SK-N-SH (cell line): Measurements from ENCODE around the gene DCAF11. TPM values are rescaled to one million over a fixed set of nuclear protein-coding genes. Genes with fewer than 3 reads are reported as not detected.

Source experiments
- CTCF ChIA-PET: fragments of 300-600, 350-600 bp; formaldehyde crosslinking; extraction: SDS; loops from one replicate; lab custom pipeline; 2021; lab: Yijun Ruan, JAX
- POLR2A ChIA-PET: fragments of 350-600 bp; sonication (Branson Sonifier 250); formaldehyde crosslinking; extraction: SDS; loops from one replicate; lab custom pipeline; 2020; ENCODE audit warnings: antibody characterized with exemption, inconsistent platforms; lab: Yijun Ruan, JAX
- DNase-seq: peaks from one replicate; pipeline ENCODE4 v3.0.0; 2012
- H2AFZ ChIP-seq: fragments of 200-600 bp; sonication (generic); 2 replicates; pipeline ENCODE4 v1.8.1; 2016; ENCODE audit warnings: antibody characterized with exemption, mild to moderate bottlenecking, low read depth
- H3F3A ChIP-seq: fragments of 200-600 bp; sonication (generic); replicated peaks from 2 replicates; pipeline ENCODE3; 2016; ENCODE audit warnings: antibody characterized with exemption, mild to moderate bottlenecking; ENCODE audit not compliant: insufficient read depth
- H3K27ac ChIP-seq, 2 experiments: fragments of 200-500 bp in 1 of 2; fragments of 200-600 bp in 1 of 2; sonication (Bioruptor generic) in 1 of 2; sonication (generic), shearing (Covaris generic) in 1 of 2; 2 replicates each; pipeline versions ENCODE4 v1.5.1 to v1.6.1; 2014 to 2016; ENCODE audit warnings: low read depth in 2 of 2, inconsistent platforms in 1 of 2, low read length in 1 of 2, mild to moderate bottlenecking in 1 of 2, mixed read lengths in 1 of 2
- H3K27me3 ChIP-seq: fragments of 200-600 bp; sonication (generic), shearing (Covaris generic); 2 replicates; pipeline ENCODE4 v1.6.1; 2016; ENCODE audit warnings: mixed run types; ENCODE audit not compliant: insufficient read depth
- H3K36me3 ChIP-seq, 2 experiments: fragments of 200-500 bp in 1 of 2; fragments of 200-600 bp in 1 of 2; sonication (Bioruptor generic) in 1 of 2; sonication (generic) in 1 of 2; replicated peaks in 1 of 2; 2 replicates each; pipeline versions ENCODE3 to v1.5.1; 2014 to 2016; ENCODE audit warnings: low read length in 1 of 2, mild to moderate bottlenecking in 1 of 2; ENCODE audit not compliant: insufficient read depth in 2 of 2, control insufficient read depth in 1 of 2
- H3K4me1 ChIP-seq, 2 experiments: fragments of 200-500 bp in 1 of 2; fragments of 200-600 bp in 1 of 2; sonication (Bioruptor generic) in 1 of 2; sonication (generic), shearing (Covaris generic) in 1 of 2; 2 replicates each; pipeline versions ENCODE4 v1.5.1 to v1.6.1; 2014 to 2016; ENCODE audit warnings: low read depth in 1 of 2, low read length in 1 of 2, mixed run types in 1 of 2; ENCODE audit not compliant: insufficient read depth in 2 of 2, control insufficient read depth in 1 of 2
- H3K4me2 ChIP-seq: fragments of 200-600 bp; sonication (generic), shearing (Covaris generic); 2 replicates; pipeline ENCODE4 v1.6.1; 2017; ENCODE audit warnings: mixed run types
- H3K4me3 ChIP-seq, 2 experiments: fragments of 200-500 bp in 1 of 2; fragments of 200-600 bp in 1 of 2; sonication (Bioruptor generic) in 1 of 2; sonication (generic), shearing (Covaris generic) in 1 of 2; 2 replicates each; pipeline versions ENCODE4 v1.5.1 to v1.8.1; 2014 to 2016; ENCODE audit warnings: low read depth in 2 of 2, inconsistent platforms in 1 of 2, low read length in 1 of 2, mild to moderate bottlenecking in 1 of 2, mixed read lengths in 1 of 2, moderate library complexity in 1 of 2
- H3K79me2 ChIP-seq: fragments of 200-600 bp; sonication (generic); 2 replicates; pipeline ENCODE4 v1.8.1; 2017; ENCODE audit warnings: mild to moderate bottlenecking; ENCODE audit not compliant: insufficient read depth
- H3K9ac ChIP-seq: fragments of 200-600 bp; sonication (generic); 2 replicates; pipeline ENCODE4 v1.6.1; 2017; ENCODE audit warnings: mixed run types
- H3K9me2 ChIP-seq: fragments of 200-600 bp; sonication (generic); 2 replicates; pipeline ENCODE4 v1.6.1; 2017; ENCODE audit warnings: mixed run types
- H3K9me3 ChIP-seq: fragments of 200-600 bp; sonication (generic); 2 replicates; pipeline ENCODE4 v1.6.1; 2017; ENCODE audit warnings: mixed run types, mild to moderate bottlenecking, moderate library complexity
- H4K20me1 ChIP-seq: fragments of 200-600 bp; sonication (generic); 2 replicates; pipeline ENCODE4 v1.6.1; 2017; ENCODE audit warnings: mild to moderate bottlenecking, mixed run types; ENCODE audit not compliant: insufficient read depth
- CHD2 ChIP-seq: fragments of 150-350 bp; IDR thresholded peaks from 2 replicates; pipeline ENCODE4 v1.6.1; 2018; ENCODE audit warnings: low read length; ENCODE audit not compliant: partially characterized antibody
- FOXJ3 ChIP-seq: sonication (generic); formaldehyde crosslinking; IDR thresholded peaks from 2 replicates; pipeline ENCODE4 v1.5.1; 2020; ENCODE audit warnings: mild to moderate bottlenecking, missing genetic modification reagents
- FOXM1 ChIP-seq: IDR thresholded peaks from 2 replicates; pipeline ENCODE4 v1.4.0; 2012; ENCODE audit warnings: low read depth, mild to moderate bottlenecking
- GABPA ChIP-seq: IDR thresholded peaks from 2 replicates; pipeline ENCODE4 v1.4.0; 2012; ENCODE audit warnings: low read depth, mild to moderate bottlenecking
- MXI1 ChIP-seq: IDR thresholded peaks from 2 replicates; pipeline ENCODE4 v1.6.1; 2012; ENCODE audit warnings: mild to moderate bottlenecking, low read depth, low read length, improper control_type of control experiment
- NFIC ChIP-seq: IDR thresholded peaks from 2 replicates; pipeline ENCODE4 v1.4.0; 2012; ENCODE audit warnings: borderline replicate concordance
- NRF1 ChIP-seq: IDR thresholded peaks from 2 replicates; pipeline ENCODE4 v1.6.1; 2012; ENCODE audit warnings: low read depth, mild to moderate bottlenecking, low read length
- RFX5 ChIP-seq: IDR thresholded peaks from 2 replicates; pipeline ENCODE4 v1.6.1; 2012; ENCODE audit warnings: mild to moderate bottlenecking, improper control_type of control experiment, low read length
- RXRA ChIP-seq: IDR thresholded peaks from 2 replicates; pipeline ENCODE4 v1.4.0; 2012; ENCODE audit warnings: low read depth, mild to moderate bottlenecking, borderline replicate concordance
- TAF1 ChIP-seq: IDR thresholded peaks from 2 replicates; pipeline ENCODE4 v1.6.1; 2012; ENCODE audit warnings: low read depth, mild to moderate bottlenecking, low read length, moderate library complexity, borderline replicate concordance
- TCF12 ChIP-seq: IDR thresholded peaks from 2 replicates; pipeline ENCODE4 v1.4.0; 2012
- TEAD4 ChIP-seq: IDR thresholded peaks from 2 replicates; pipeline ENCODE4 v1.4.0; 2012; ENCODE audit warnings: mild to moderate bottlenecking, borderline replicate concordance; ENCODE audit not compliant: insufficient read depth
- YY1 ChIP-seq: IDR thresholded peaks from 2 replicates; pipeline ENCODE4 v1.4.0; 2012; ENCODE audit warnings: low read depth, mild to moderate bottlenecking
- WGBS: methylation state at CpG from one replicate; pipeline ENCODE4 v1.1.6; 2017; ENCODE audit warnings: low lambda C conversion rate; 5-methylcytosine and 5-hydroxymethylcytosine counted together
- polyA plus RNA-seq, 3 experiments: library from polyadenylated mRNA; depleted of rRNA; stranded (reverse); fragments of >200 nt; gene quantifications; 2 replicates each; pipeline ENCODE4 v1.2.3, GENCODE V29; 2012
- TF ChIP-seq, protein P1 (sequence below): fragments of 200-600 bp; sonication (generic); IDR thresholded peaks from 2 replicates; pipeline ENCODE4 v1.6.1; 2017; ENCODE audit warnings: antibody characterized with exemption, mild to moderate bottlenecking, moderate library complexity
- TF ChIP-seq, protein P2 (sequence below): IDR thresholded peaks from 2 replicates; pipeline ENCODE4; 2012
- TF ChIP-seq, protein P3 (sequence below): IDR thresholded peaks from 2 replicates; pipeline ENCODE4 v1.4.0; 2012; ENCODE audit warnings: low read depth, borderline replicate concordance
- TF ChIP-seq, protein P4 (sequence below): fragments of 150-350 bp; IDR thresholded peaks from 2 replicates; pipeline ENCODE4 v1.6.1; 2017; ENCODE audit warnings: antibody characterized with exemption, low read length, low read depth, borderline replicate concordance

DCAF11 gene
- polyA plus RNA-seq, 1 of the 3 experiments (the other 2 are of a cell fraction): 34.6 TPM

DNA sequence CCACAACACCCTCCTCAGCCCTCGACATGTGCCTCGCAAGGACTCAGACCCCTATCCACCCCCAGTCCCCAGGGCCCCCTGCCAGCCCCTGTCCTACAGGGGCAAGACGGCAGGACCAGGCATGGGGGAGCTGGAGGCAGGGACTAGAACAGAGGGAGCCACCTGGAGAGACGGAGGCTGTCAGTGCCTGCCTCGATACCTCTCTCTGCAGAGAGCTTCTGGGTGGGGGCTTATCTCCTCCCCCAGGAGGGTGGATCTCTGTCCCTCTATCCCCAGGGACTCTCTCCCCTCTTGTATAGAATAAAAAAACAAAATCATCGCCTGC lies 45.2 kb upstream of the DCAF11 start (continued):
- TF ChIP-seq, protein P1, sequence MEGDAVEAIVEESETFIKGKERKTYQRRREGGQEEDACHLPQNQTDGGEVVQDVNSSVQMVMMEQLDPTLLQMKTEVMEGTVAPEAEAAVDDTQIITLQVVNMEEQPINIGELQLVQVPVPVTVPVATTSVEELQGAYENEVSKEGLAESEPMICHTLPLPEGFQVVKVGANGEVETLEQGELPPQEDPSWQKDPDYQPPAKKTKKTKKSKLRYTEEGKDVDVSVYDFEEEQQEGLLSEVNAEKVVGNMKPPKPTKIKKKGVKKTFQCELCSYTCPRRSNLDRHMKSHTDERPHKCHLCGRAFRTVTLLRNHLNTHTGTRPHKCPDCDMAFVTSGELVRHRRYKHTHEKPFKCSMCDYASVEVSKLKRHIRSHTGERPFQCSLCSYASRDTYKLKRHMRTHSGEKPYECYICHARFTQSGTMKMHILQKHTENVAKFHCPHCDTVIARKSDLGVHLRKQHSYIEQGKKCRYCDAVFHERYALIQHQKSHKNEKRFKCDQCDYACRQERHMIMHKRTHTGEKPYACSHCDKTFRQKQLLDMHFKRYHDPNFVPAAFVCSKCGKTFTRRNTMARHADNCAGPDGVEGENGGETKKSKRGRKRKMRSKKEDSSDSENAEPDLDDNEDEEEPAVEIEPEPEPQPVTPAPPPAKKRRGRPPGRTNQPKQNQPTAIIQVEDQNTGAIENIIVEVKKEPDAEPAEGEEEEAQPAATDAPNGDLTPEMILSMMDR: no peak

DNA sequence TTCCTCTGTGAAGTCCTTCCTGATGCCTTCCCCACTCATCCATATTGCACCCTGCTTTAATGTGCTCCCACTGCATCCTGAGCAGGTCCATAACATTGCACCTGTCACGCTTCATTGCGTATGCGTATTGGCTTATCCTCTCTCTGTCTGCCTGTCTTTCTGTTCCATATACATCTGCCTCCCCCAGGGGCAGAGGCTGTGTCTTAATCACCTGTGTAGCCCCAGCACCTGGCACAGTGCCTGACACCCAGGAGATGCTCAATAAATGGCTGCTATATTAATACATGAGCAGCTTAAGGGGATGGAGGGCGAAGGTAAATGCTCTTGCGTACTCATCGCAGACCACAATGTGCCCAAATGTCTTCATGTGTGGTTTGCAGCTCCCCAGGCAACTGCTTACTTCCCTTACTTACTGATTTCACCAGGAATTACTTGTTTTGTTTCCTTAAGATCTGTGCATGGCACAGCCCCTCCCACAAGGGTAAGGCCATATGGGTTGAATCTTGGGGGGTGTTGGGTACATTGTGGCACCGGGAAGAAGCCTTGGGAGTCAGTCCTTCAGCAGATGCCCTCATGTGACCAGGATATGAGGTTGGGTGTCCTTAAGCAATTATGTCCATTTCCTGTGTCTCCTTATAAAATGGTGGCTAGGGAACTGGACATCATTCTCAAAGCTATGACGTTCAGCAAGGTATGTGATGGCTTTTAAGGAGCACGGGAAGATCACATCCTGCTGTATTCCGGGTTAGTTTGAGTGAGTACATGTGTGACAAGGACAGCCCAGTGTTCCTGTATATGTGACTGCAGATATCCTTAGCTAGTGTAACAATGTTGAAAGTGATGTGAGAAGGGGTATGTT lies 44.1 kb upstream of the DCAF11 start:
- Histone ChIP-seq H4K20me1 (no peaks in the 10 kb centered on the region), H2AFZ (no peak overlapping the region), H3K9ac (no peak overlapping the region), H3K79me2 (no peaks in the 10 kb centered on the region), H3K4me1 (no peaks in the 10 kb centered on the region; a peak in 1 of 4 replicates), H3K9me3 (no peaks in the 10 kb centered on the region), H3K27ac (no peak overlapping the region), H3K4me3 (no peak overlapping the region), H3K4me2 (no peak overlapping the region), H3K27me3 (no peaks in the 10 kb centered on the region; the same call in 1 of the 2 replicates), H3K36me3 (no peaks in the 10 kb centered on the region), H3F3A (no peaks in the 10 kb centered on the region), H3K9me2 (no peaks in the 10 kb centered on the region)
- 77% methylated on average over 10 of the region's 10 CpGs for WGBS
- ChIA-PET POLR2A (interaction anchor here (1.2 to 2.0 kb wide), 2 partner anchors 9 to 11 kb away, joined by 3 to 6 read pairs; no protein-coding TSS in a partner anchor), CTCF (interaction anchor here (0.9 to 42.8 kb wide), 5 partner anchors 10 to 90 kb away, joined by 3 to 1159 read pairs (median 18); partner anchors contain the start of genes IRF9 and PCK2)
- no peak for DNase-seq
- TF ChIP-seq TCF12 (no peak), GABPA (no peak), TAF1 (no peak), NFIC (no peak), MXI1 (no peak), FOXJ3 (CRISPR knock-in tag) (no peak)
- TF ChIP-seq, protein P2, sequence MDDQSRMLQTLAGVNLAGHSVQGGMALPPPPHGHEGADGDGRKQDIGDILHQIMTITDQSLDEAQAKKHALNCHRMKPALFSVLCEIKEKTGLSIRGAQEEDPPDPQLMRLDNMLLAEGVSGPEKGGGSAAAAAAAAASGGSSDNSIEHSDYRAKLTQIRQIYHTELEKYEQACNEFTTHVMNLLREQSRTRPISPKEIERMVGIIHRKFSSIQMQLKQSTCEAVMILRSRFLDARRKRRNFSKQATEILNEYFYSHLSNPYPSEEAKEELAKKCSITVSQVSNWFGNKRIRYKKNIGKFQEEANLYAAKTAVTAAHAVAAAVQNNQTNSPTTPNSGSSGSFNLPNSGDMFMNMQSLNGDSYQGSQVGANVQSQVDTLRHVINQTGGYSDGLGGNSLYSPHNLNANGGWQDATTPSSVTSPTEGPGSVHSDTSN: no peak

DNA sequence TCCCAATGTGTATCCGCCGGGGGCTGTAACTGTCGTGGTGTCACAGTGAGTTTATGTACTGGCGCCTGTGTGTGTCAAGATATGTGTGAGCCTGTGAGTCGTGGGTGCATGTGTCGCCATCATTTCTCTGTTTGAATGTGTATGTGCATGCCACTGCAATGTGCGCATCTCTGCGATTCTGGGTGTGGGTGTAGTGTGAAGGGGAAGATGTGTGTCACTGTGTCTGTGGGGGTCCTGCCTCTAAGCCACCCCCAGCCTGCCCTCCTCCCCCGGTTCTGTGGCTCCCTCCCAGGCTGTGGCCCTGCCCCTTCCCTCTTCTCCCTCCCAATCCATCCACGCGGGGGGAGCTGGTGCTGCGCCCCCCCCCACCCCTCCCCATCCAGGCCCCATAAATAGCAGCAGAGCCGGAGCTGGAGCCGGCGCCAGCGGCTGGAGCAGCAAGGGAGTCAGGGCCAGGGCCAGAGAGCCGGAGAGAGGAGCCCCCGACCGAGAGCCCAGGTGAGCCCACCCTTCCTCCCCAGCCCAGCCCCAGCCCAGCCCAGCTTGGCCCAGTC lies 43.4 kb upstream of the DCAF11 start, which contains the start of gene CPNE6:
TSS of gene CPNE6 (plus strand) at position 419 of the 554 bp plus-strand sequence. CDS start 1,375 bp downstream, outside the sequence.
- Histone ChIP-seq H3K27me3 (no peaks in the 10 kb centered on the region; the same call in 1 of the 2 replicates), H3K9ac (no peak within 1 kb of the TSS), H3K9me3 (no peaks in the 10 kb centered on the region), H4K20me1 (no peaks in the 10 kb centered on the region), H3K4me1 (no peaks in the 10 kb centered on the region; a peak in 1 of 4 replicates), H3K9me2 (no peaks in the 10 kb centered on the region), H2AFZ (no peak within 1 kb of the TSS), H3K36me3 (no peaks in the 10 kb centered on the region), H3K4me2 (no peak within 1 kb of the TSS), H3K79me2 (no peaks in the 10 kb centered on the region), H3F3A (no peaks in the 10 kb centered on the region), H3K4me3 (no peak within 1 kb of the TSS), H3K27ac (no peak within 1 kb of the TSS)
- POLR2A ChIA-PET: no interaction called here
- WGBS: 71% methylated on average over 16 of the region's 19 CpGs
- CTCF ChIA-PET: interaction anchor here (1.4 to 42.8 kb wide), 4 partner anchors 10 to 90 kb away, joined by 4 to 1159 read pairs (median 151); partner anchors contain the start of genes IRF9 and PCK2
- DNase-seq: no peak
- TF ChIP-seq RXRA (no peak), NFIC (no peak), TEAD4 (no peak), NRF1 (no peak), CHD2 (no peak), RFX5 (no peak), FOXM1 (no peak), YY1 (no peak)
- TF ChIP-seq, protein P3, sequence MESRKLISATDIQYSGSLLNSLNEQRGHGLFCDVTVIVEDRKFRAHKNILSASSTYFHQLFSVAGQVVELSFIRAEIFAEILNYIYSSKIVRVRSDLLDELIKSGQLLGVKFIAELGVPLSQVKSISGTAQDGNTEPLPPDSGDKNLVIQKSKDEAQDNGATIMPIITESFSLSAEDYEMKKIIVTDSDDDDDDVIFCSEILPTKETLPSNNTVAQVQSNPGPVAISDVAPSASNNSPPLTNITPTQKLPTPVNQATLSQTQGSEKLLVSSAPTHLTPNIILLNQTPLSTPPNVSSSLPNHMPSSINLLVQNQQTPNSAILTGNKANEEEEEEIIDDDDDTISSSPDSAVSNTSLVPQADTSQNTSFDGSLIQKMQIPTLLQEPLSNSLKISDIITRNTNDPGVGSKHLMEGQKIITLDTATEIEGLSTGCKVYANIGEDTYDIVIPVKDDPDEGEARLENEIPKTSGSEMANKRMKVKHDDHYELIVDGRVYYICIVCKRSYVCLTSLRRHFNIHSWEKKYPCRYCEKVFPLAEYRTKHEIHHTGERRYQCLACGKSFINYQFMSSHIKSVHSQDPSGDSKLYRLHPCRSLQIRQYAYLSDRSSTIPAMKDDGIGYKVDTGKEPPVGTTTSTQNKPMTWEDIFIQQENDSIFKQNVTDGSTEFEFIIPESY: no peak
- TF ChIP-seq, protein P4, sequence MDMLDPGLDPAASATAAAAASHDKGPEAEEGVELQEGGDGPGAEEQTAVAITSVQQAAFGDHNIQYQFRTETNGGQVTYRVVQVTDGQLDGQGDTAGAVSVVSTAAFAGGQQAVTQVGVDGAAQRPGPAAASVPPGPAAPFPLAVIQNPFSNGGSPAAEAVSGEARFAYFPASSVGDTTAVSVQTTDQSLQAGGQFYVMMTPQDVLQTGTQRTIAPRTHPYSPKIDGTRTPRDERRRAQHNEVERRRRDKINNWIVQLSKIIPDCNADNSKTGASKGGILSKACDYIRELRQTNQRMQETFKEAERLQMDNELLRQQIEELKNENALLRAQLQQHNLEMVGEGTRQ: no peak
